ENCODE measurements around the gene SYNGR3. TPM values are rescaled to one million over a fixed set of nuclear protein-coding genes. Genes with fewer than 3 reads are reported as not detected.
"Not testable (repeated sequence)": the region's sequence is repeated elsewhere in the genome, so short reads cannot be mapped to it uniquely, and the experiment has no call there.

The SYNGR3 gene
- total RNA-seq, 4 donors from 2014 or later: 2.3 TPM; not detected in 3

DNA sequence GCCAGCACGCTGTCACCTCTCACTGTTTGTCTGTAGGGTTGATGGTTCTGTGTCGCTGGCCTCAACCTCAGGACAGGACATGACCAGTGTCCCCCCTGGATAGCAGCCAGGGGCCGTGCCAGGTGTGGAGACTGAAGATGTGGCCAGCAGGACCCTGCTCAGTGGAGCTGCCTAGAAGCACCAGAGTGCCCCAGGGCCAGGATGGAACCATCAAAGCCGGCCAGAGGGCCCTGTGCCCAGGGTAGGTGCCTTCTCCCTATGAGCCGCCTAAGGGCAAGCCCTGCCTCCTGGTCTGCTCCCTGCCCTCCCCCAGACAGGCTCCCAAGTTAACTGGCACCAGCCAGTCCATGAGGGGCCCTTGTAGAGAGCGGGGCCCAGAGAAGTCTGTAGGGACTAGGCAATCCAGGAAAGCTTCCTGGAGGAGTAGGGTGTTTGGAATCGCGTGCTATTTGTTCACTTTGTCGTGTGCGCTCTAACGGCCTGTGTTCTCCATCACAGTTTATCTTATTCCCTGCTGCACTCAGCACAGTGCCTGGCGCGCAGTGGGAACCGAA, 31.0 kb upstream of the SYNGR3 start:
- TF ChIP-seq CTCF (IDR thresholded peaks at IDR 0.05 in 4 of 5, conservative IDR thresholded peaks at IDR 0.05 in 1 of 5) (no peak), POLR2A (IDR thresholded peaks at IDR 0.05) (no peak)
- no peaks in the 10 kb centered on the region for H3K9me3 ChIP-seq
- H3K27ac ChIP-seq: peak overlapping the region; percentile 84 to 100 (median 90)
- H3K36me3 ChIP-seq: peaks cover 0 to 25% of the 10 kb centered on the region in 2 donors
- DNase-seq (no peak), ATAC-seq (peak; percentile 0 to 17)
- H3K27me3 ChIP-seq: no peaks in the 10 kb centered on the region
- peaks cover 29 to 33% of the 10 kb centered on the region in 2 donors for H3K4me1 ChIP-seq
- intact Hi-C loops (cut with DNase I; ENCODE audit: low total_unique reads) (no loop called here), in situ Hi-C loops (cut with MboI; ENCODE audit: low sequenced_read_pairs in 4 of 4) (no loop called here)
- H3K4me3 ChIP-seq: peak overlapping the region; percentile 8 to 99 (median 83)

DNA sequence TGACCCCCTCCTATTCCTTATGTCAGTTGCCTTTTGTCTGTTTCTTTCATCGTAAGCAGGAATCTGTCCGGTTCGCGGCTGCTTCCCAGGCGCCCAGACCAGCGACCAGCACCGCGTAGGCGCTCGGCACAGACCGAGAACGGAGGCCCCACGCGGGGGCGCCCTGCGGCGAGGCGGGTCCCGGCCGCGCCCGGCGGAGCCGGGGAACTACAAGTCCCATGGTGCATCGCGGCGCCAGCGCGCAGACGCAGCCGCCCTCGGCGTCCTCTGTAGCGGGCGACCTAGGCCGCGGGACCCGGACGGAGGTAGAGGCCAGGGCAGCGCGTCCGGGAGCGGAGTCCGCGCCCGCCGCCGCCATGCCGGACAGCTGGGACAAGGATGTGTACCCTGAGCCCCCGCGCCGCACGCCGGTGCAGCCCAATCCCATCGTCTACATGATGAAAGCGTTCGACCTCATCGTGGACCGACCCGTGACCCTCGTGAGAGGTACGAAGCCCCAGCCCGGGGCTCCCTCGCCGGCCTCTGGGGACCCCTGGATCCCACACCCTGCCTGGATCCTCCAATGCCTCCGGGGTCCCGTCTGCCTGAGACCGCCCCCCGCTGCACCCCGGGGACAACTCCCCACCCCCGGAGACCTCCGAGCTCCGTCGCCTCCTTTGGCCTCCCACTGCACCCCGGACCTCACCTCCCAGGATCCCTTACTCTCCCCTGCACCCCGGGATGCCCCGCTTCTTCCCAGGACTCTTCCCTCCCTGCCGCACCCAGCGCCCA, 30.3 kb upstream of the SYNGR3 start, which contains the start of gene NDUFB10:
TSS of gene NDUFB10 (plus strand) at position 270 of the 771 bp plus-strand sequence. CDS start at position 357, 87 bp downstream.
- TF ChIP-seq POLR2A (IDR thresholded peaks at IDR 0.05) (peak; percentile 93 to 94), CTCF (IDR thresholded peaks at IDR 0.05 in 4 of 5, conservative IDR thresholded peaks at IDR 0.05 in 1 of 5) (peak; percentile 50 to 79 (median 59))
- DNase-seq (peak; percentile 83 to 91), ATAC-seq (peak; percentile 83 to 89)
- intact Hi-C loops (cut with DNase I; ENCODE audit: low total_unique reads): no loop called here
- Histone ChIP-seq H3K27ac (peak within 1 kb of the TSS; percentile 84 to 100 (median 90)), H3K36me3 (peaks cover 0 to 25% of the 10 kb centered on the region in 2 donors), H3K9me3 (no peaks in the 10 kb centered on the region), H3K27me3 (no peaks in the 10 kb centered on the region), H3K4me3 (peak within 1 kb of the TSS; percentile 65 to 99 (median 83)), H3K4me1 (peaks cover 24 to 33% of the 10 kb centered on the region in 2 donors)
- in situ Hi-C loops (cut with MboI; ENCODE audit: low sequenced_read_pairs in 4 of 4): no loop called here

DNA sequence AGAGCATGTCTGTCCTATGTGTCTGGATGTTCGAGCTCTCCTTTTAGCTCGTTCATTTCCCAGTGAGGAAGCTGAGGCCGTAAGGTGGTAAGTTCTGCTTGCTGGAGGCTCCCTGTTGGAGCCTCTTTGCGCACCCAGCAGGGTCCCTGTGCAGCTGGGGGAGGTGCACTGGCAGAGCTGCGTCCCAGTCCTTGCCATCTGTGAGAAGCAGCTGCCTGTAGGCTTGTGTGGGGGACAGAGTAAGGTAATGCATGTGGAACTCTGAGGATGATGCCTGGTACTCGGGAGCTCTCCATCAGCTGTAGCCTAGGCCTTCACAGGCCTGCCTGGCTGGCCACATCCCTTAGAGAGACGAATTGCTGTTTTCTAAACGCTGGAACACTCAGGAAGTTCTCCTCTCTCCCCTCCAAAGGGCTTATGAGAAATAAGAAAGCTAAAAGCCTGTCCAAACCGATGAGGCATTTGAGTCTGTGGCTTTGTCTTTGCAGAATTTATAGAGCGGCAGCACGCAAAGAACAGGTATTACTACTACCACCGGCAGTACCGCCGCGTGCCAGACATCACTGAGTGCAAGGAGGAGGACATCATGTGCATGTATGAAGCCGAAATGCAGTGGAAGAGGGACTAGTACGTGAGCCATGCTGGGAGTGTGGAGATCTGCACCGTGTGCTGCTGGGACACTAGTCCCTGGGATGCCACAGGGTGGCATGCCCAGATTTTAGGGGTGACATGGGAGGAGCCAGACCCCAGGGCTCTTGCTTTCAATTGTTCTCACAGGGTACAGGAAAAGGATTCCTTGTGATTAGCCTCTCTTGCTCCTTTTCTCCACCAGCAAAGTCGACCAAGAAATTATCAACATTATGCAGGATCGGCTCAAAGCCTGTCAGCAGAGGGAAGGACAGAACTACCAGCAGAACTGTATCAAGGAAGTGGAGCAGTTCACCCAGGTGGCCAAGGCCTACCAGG, 28.8 kb upstream of the SYNGR3 start:
- in situ Hi-C loops (cut with MboI; ENCODE audit: low sequenced_read_pairs in 4 of 4): no loop called here
- peaks cover 28 to 32% of the 10 kb centered on the region in 2 donors for H3K4me1 ChIP-seq
- H3K36me3 ChIP-seq: peaks cover 0 to 25% of the 10 kb centered on the region in 2 donors
- intact Hi-C loops (cut with DNase I; ENCODE audit: low total_unique reads): no loop called here
- no peak for TF ChIP-seq POLR2A (IDR thresholded peaks at IDR 0.05)
- TF ChIP-seq CTCF (IDR thresholded peaks at IDR 0.05 in 4 of 5, conservative IDR thresholded peaks at IDR 0.05 in 1 of 5): no peak
- no peaks in the 10 kb centered on the region for H3K27me3 ChIP-seq
- no peak for DNase-seq
- peak overlapping the region in 3 of 4 donors; percentile 84 to 100 (median 90) for H3K27ac ChIP-seq
- H3K9me3 ChIP-seq: no peaks in the 10 kb centered on the region
- H3K4me3 ChIP-seq: peak overlapping the region; percentile 65 to 99 (median 83)
- ATAC-seq: no peak

DNA sequence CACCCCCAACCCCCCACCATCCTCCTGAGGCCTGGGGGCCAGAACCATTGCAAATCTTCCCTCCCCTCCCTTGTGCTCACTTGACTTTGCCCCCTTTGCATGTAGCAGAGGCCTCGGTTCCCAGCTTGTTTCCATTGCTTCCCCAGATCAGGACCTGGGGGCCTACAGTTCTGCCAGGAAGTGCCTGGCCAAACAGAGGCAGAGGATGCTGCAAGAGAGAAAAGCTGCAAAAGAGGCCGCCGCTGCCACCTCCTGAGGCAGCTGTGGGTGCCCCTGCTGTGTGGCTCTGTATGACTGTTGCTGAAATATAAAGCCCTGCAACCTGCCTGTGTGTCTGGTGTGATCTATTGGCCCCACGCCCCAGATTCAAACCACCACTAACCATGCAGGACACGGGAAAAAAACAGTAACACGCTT, 28.1 kb upstream of the SYNGR3 start:
- Histone ChIP-seq H3K9me3 (no peaks in the 10 kb centered on the region), H3K27ac (no peak overlapping the region), H3K27me3 (no peaks in the 10 kb centered on the region), H3K4me1 (peaks cover 28 to 35% of the 10 kb centered on the region in 2 donors), H3K4me3 (no peak overlapping the region), H3K36me3 (peaks cover 0 to 25% of the 10 kb centered on the region in 2 donors)
- in situ Hi-C loops (cut with MboI; ENCODE audit: low sequenced_read_pairs in 4 of 4) (no loop called here), intact Hi-C loops (cut with DNase I; ENCODE audit: low total_unique reads) (no loop called here)
- DNase-seq: no peak
- TF ChIP-seq POLR2A (IDR thresholded peaks at IDR 0.05) (no peak), CTCF (IDR thresholded peaks at IDR 0.05 in 4 of 5, conservative IDR thresholded peaks at IDR 0.05 in 1 of 5) (no peak)
- no peak for ATAC-seq

GRCh38 chr16:1962161-1963153, 27.3 kb upstream of the SYNGR3 start:
- intact Hi-C loops (cut with DNase I; ENCODE audit: low total_unique reads); DNase-seq: not testable (repeated sequence)
- H3K4me1 ChIP-seq: peaks cover 28 to 35% of the 10 kb centered on the region in 2 donors

More at GRCh38 chr16:1962161-1963153, 27.3 kb upstream of the SYNGR3 start:
- H3K27me3 ChIP-seq; H3K9me3 ChIP-seq; H3K4me3 ChIP-seq; ATAC-seq; in situ Hi-C loops (cut with MboI; ENCODE audit: low sequenced_read_pairs in 4 of 4): not testable (repeated sequence)
- Histone ChIP-seq H3K27ac (peak overlapping the region in 3 of 4 donors; percentile 88 to 99 (median 95)), H3K36me3 (peaks cover 0 to 25% of the 10 kb centered on the region in 2 donors)
